UCSD-AML1 (cell line): ENCODE data around the gene TOPAZ1.

Experiments
- DNase-seq: peaks from one replicate; lab custom pipeline; 2025; ENCODE audit not compliant: unreplicated experiment; lab: John Stamatoyannopoulos, UW

The TOPAZ1 gene

GRCh38 chr3:44242721-44243120 lies 1.0 kb downstream of the TOPAZ1 start:
- no peak for DNase-seq

GRCh38 chr3:44248152-44248551 lies 6.5 kb downstream of the TOPAZ1 start:
- no peak for DNase-seq

DNA sequence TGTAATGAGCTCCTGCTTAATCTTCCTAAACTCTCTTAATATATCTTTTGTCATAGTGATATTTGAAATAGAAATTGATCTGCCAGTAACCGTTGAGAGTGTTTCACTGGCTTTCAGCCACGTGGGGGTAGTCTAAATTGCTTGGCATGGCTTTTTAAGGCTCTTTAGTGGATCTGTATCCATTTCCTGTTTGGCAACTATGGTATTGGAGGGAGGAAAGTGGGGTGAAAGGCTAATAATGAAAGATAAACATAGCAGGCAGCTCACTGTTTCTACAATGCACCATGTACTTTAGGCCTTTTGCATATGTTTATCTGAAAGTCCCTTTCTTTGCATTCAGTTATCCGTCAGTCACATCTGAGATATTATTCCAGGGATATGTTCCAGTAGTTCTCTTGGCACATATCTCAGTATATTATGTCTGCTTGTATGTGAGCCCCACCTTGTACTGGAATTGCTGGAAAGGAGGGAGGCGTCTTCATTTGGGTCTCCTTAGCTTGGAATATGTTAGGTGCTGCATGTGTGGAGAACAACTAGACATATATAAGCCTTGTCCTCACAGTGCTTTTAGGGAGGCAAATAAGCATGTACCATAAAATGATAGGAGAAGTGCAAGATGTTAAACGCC lies 10.8 kb downstream of the TOPAZ1 start:
- DNase-seq, result no peak

GRCh38 chr3:44259404-44259803 lies 17.7 kb downstream of the TOPAZ1 start:
- no peak for DNase-seq

- no peak for DNase-seq
Observed at GRCh38 chr3:44264146-44264545, 22.5 kb downstream of the TOPAZ1 start.

DNA sequence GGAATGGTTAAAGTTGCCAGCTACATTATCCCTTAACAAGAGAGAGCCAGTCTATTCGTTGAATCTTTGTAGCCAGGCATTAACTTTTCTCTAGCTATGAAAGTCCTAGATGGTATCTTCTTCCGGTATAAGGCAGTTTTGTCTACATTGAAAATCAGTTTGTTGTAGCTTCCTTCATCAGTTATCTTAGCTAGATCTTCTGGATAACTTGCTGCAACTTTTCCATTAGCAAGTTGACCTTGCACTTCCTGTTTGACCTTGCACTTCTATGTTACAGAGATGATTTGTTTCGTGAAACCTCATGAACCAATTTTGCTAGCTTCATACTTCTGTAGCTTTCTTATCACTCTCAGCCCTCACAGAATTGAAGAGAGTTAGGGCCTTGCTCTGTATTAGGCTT lies 24.1 kb downstream of the TOPAZ1 start:
- no peak for DNase-seq

DNA sequence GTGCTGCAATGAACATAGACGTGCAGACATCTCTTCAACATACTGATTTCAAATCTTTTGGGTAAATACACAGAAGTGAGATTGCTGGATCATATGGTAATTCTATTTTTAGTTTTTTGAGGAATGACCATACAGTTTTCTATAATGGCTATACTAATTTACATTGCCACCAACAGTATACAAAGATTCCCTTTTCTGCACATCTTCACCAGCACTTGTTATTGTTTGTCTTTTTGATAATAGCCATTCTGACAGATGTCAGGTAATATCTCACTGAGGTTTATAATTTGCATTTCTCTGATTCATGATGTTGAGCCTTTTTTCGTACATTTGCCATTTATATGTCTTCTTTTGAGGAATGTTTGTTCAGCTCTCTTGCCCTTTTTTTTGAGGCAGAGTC lies 30.5 kb downstream of the TOPAZ1 start:
- no peak for DNase-seq

GRCh38 chr3:44277925-44278324 lies 36.2 kb downstream of the TOPAZ1 start:
- DNase-seq, result no peak

- DNase-seq, result no peak
Observed at GRCh38 chr3:44280077-44280476, 38.4 kb downstream of the TOPAZ1 start.

- DNase-seq, result no peak
Observed at GRCh38 chr3:44280631-44281030, 38.9 kb downstream of the TOPAZ1 start.

DNA sequence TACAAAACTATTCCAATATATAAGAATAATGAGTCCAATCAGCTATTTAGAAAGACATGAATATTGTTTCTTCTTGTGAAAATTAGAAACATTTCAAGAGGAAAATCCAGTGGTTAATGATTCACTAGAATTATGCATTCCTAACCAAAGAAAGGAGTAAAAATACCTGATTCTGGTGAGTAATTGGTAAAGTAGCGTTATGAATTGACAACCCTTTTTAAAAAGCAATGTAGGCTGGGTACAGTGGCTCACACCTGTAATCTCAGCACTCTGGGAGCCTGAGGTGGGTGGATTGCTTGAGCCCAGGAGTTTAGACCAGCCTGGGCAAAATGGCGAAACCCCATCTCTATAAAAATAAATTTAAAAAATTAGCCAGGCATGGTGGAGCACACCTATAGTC lies 43.3 kb downstream of the TOPAZ1 start:
- no peak for DNase-seq

DNA sequence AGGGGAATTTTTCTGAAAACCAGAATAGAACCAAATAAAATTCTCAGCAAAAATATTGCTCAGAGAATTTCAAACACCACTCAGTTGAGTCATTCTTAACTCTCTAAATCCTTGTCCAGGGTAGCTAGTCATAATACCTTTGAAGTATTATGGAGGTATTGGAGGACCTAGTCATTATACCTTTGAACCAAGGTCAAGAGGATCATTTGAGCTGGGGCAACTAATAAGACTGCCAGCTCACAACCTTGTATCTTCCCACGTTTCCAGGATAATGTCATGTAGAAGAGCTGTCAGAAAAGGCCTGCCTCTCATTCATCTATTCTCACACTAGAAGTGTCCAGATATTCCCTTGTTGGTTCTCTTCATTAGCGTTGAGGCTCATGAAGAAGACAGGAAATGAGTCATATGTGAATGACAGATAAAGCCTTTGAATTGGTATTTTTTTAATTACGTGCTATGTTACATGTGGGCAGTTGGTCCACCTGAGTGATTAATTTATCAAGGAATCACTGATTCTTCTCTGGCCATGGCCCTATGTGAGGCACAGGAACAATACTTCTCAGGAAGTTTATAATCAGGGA lies 48.3 kb downstream of the TOPAZ1 start:
- DNase-seq, result no peak

DNA sequence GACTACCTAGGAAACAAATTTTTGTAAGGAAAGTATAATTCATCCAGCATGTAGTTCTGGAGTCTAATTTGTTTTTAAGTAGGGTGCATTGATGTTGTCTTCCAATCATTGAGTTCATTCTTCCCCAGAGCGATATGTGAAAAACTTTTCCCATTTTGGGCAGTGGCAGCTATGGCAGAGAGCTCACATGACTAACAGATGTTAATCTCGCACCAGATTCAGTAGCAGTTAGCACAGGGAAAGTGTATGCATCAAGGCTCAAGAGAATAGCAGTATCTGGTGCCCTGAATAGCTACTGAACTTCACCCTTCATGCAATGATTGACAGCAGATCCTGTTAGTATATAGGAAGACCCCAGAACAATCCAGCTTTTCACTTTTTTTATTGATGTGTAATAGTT lies 50.6 kb downstream of the TOPAZ1 start:
- no peak for DNase-seq

GRCh38 chr3:44292947-44293346 lies 51.3 kb downstream of the TOPAZ1 start:
- DNase-seq, result no peak

DNA sequence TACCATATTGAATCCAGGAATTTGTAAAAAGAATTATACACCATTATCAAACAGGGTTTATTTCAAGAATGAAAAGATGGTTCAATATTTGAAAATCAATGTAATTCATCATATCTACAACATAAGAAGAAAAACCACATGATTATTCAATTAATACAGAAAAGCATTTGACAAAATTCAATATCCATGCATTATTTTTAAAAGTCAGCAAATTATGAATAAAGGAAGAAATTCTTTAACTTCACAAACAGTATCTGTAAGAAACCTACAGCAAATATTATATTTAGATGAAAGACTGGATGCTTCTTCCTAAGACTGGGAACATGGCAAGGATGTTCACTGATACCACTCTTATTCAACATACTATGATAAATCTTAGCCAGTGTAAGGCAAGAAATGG lies 55.6 kb downstream of the TOPAZ1 start:
- no peak for DNase-seq

DNA sequence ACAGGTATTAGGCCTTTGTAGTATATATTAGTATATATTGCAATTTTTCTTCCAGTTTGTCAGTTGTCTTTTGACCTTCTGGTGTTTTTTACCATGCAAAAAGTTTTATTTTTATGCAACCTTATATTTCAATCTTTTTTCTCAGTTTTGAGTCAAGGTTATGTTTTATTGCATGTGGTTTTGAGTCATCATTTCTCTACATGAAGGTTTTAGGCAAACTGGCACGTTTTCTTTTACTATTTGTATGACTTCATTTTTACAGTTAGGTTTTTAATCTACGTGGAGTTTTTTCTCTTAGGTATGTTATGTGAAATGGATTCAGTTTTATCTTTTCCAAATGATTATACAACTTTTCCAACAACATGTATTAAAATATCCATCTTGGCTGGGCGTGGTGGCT lies 60.1 kb downstream of the TOPAZ1 start:
- no peak for DNase-seq

- no peak for DNase-seq
Observed at GRCh38 chr3:44309500-44309899, 67.8 kb downstream of the TOPAZ1 start.

- peak; percentile 84 for DNase-seq
Observed at GRCh38 chr3:44318891-44319311, 77.2 kb downstream of the TOPAZ1 start.

- no peak for DNase-seq
Observed at GRCh38 chr3:44321335-44321734, 79.6 kb downstream of the TOPAZ1 start.

DNA sequence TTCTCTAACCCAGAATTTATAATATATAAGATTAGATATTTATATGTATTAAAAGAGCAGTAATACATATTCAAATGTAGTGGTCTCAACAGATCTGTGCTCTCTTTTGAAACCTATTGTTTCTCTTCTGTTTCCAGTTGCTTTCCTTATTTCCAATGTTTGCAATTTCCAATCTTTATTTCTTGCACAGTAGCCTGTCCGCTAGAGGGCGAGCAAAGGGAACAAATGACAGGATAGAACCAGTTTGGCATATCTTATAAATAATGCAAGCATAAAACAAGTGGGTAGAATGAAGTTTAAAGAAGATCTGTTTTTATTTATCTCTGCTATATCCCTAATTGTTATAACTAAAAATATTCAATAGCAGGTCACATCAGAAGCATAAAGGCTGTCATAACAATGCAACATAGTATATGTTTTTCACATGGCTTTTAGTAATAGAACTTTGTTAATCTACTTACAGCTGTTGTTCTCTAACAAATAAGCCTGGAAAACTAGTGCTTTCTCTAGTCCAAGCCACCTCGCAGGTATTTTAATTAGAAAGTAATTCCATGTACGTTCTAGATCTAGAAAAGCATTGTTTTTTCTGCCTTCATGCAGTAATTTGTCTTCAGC lies 81.8 kb downstream of the TOPAZ1 start:
- DNase-seq, result peak; percentile 37

GRCh38 chr3:44324584-44324983 lies 82.9 kb downstream of the TOPAZ1 start:
- DNase-seq, result no peak

- no peak for DNase-seq
Observed at GRCh38 chr3:44326019-44326418, 84.3 kb downstream of the TOPAZ1 start.

DNA sequence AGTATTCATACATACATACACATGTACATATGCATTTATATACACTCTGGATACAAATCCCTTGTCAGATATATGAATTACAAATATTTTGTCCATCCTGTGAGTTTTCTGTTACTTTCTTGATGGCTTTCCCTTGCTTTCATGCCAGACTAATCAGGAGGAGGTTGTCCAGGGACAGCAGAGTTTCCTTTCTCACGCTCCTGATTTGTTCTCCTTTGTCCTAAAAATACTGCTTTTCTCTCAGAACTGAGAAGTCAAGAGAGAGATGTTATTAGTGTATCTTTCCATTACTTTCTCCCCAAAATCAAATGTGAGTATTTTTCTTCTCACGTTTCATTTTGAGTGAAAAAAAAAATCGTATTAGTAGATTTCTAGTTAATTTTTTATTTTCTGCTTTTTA lies 84.8 kb downstream of the TOPAZ1 start:
- DNase-seq, result no peak
